GM21390 (cell line): ENCODE data around the gene MGAT1.
"Not testable (repeated sequence)": the region's sequence is repeated elsewhere in the genome, so short reads cannot be mapped to it uniquely, and the experiment has no call there.

Experiments
- ATAC-seq: cut with Tn5 transposase; IDR thresholded peaks from one replicate; pipeline ENCODE4 v1.9.1; 2021; ENCODE audit not compliant: unreplicated experiment

Gene MGAT1

GRCh38 chr5:180802325-180803180 is at the start of gene MGAT1:
Gene MGAT1 (minus strand): TSS chr5:180802806. CDS start chr5:180792971, 9,835 bp downstream.
- peak; percentile 45 for ATAC-seq

- no peak for ATAC-seq
These were observed 48.0 kb upstream of the MGAT1 start for GRCh38 chr5:180850434-180851078.

GRCh38 chr5:180849827-180850226 is 47.2 kb upstream of the MGAT1 start:
- no peak for ATAC-seq

- ATAC-seq = no peak
These were observed 46.3 kb upstream of the MGAT1 start for GRCh38 chr5:180848878-180849277.

- ATAC-seq = no peak
These were observed 45.7 kb upstream of the MGAT1 start for GRCh38 chr5:180848265-180848664.

GRCh38 chr5:180847026-180847425 is 44.4 kb upstream of the MGAT1 start:
- no peak for ATAC-seq

GRCh38 chr5:180844858-180845257 is 42.3 kb upstream of the MGAT1 start:
- ATAC-seq = no peak

- no peak for ATAC-seq
These were observed 41.8 kb upstream of the MGAT1 start for GRCh38 chr5:180844432-180844831.

- ATAC-seq = no peak
These were observed 37.3 kb upstream of the MGAT1 start for GRCh38 chr5:180839935-180840334.

GRCh38 chr5:180839227-180839626 is 36.6 kb upstream of the MGAT1 start:
- ATAC-seq = no peak

GRCh38 chr5:180837478-180837877 is 34.9 kb upstream of the MGAT1 start:
- no peak for ATAC-seq

GRCh38 chr5:180832638-180833068 is 30.0 kb upstream of the MGAT1 start:
- peak; percentile 47 for ATAC-seq

- ATAC-seq = peak; percentile 70
These were observed 28.8 kb upstream of the MGAT1 start for GRCh38 chr5:180831139-180832093.

GRCh38 chr5:180830253-180831138 is 27.9 kb upstream of the MGAT1 start:
- peak; percentile 54 for ATAC-seq

GRCh38 chr5:180829726-180830125 is 27.1 kb upstream of the MGAT1 start:
- ATAC-seq = no peak

GRCh38 chr5:180828756-180829531 is 26.3 kb upstream of the MGAT1 start:
- ATAC-seq = not testable (repeated sequence)

- ATAC-seq = not testable (repeated sequence)
These were observed 24.8 kb upstream of the MGAT1 start for GRCh38 chr5:180827374-180827773.

- no peak for ATAC-seq
These were observed 23.3 kb upstream of the MGAT1 start for GRCh38 chr5:180825768-180826525.
